Measurements from ENCODE around the gene PRKAG2.
"Not testable (repeated sequence)": the region's sequence is repeated elsewhere in the genome, so short reads cannot be mapped to it uniquely, and the experiment has no call there.

The PRKAG2 gene

DNA sequence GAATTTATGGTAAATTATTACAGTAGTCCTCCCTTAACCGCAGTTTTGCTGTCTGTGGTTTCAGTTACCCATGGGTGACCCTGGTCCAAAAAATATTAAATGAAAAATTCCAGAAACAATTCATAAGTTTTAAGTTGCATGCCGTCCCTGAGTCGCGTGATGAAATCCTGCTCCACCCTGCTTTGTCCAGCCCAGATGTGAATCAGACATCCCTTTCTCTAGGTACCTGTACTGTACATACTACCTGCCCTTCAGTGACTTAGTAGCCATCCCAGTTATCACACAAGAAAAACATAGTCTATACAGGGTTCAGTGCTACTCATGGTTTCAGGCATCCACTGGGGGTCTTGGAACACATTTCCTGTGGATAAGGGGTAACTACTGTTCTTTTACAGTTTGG lies 336.8 kb downstream of the PRKAG2 start:
- Histone ChIP-seq H4K8ac (ENCODE audit: low read depth, low read length) (no peak overlapping the region), H3K79me1 (ENCODE audit: low read length) (no peaks in the 10 kb centered on the region), H4K12ac (ENCODE audit: low read depth, low read length) (no peak overlapping the region), H2AK5ac (ENCODE audit: low read length) (no peak overlapping the region), H2BK120ac (ENCODE audit: insufficient read depth, low read length, poor library complexity) (no peak overlapping the region), H3K18ac (ENCODE audit: low read length) (no peak overlapping the region), H3K4ac (ENCODE audit: low read depth, low read length) (no peak overlapping the region), H3K4me3 (ENCODE audit: low read depth, low read length) (no peak overlapping the region), H2BK5ac (ENCODE audit: low read depth, low read length, poor library complexity) (no peak overlapping the region), H3K36me3 (ENCODE audit: control insufficient read depth in 1 of 2, insufficient read depth in 2 of 2, low read length in 2 of 2) (no peaks in the 10 kb centered on the region), H3K9me3 (ENCODE audit: insufficient read depth, low read depth, low read length) (no peaks in the 10 kb centered on the region), H2AFZ (ENCODE audit: insufficient read depth, low read length, poor library complexity) (no peak overlapping the region), H3K9ac (ENCODE audit: low read length) (no peak overlapping the region), H3K79me2 (ENCODE audit: control insufficient read depth, insufficient read depth, low read length, poor library complexity) (no peaks in the 10 kb centered on the region), H3K23ac (ENCODE audit: low read length) (no peak overlapping the region), H3K4me2 (ENCODE audit: low read length) (no peak overlapping the region), H2BK12ac (ENCODE audit: low read length) (no peak overlapping the region), H3K27ac (ENCODE audit: low read depth, low read length) (no peak overlapping the region), H3K27me3 (ENCODE audit: insufficient read depth, low read length) (no peaks in the 10 kb centered on the region), H3K14ac (ENCODE audit: low read length) (no peak overlapping the region), H4K91ac (ENCODE audit: low read depth, low read length) (no peak overlapping the region), H3K4me1 (ENCODE audit: control insufficient read depth in 1 of 2, insufficient read depth in 2 of 2, low read length in 2 of 2) (peaks cover 0 to 2% of the 10 kb centered on the region in 2 experiments)
- DNase-seq: no peak
- no CpG with 5 or more reads among the region's 4 CpGs for WGBS (ENCODE audit: extremely low coverage, insufficient coverage, insufficient read length)

DNA sequence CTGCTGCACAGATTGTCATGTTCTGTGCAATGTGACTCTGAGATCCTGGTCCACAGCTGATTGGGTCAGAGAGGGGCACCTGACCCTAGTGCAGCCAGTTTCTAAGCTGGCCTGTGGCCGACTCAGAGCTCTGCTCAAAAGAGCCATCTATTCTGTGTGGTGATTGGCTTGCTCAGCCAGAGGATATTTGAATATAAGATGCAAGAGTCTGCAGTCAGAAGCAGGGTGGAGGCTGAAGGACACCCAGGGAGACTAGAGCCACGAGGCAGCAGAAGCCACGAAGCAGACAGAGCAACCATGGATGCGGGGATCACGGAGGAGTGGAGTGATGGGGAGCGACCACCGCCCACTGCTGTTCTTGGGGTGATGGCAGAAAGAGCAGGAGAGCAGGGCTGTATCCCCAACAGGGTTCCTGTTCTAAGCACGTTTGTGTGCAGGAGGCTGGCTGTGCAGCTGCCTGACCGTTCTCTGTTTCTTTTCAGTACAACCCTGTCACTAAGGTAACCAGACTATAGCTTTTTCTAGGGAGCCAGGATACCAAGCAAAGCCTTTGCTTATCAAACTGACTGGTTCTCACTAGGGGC lies 337.7 kb downstream of the PRKAG2 start:
- Histone ChIP-seq H4K8ac (ENCODE audit: low read depth, low read length) (no peak overlapping the region), H3K4ac (ENCODE audit: low read depth, low read length) (no peak overlapping the region), H3K79me2 (ENCODE audit: control insufficient read depth, insufficient read depth, low read length, poor library complexity) (no peaks in the 10 kb centered on the region), H2AK5ac (ENCODE audit: low read length) (no peak overlapping the region), H3K79me1 (ENCODE audit: low read length) (no peaks in the 10 kb centered on the region), H4K12ac (ENCODE audit: low read depth, low read length) (no peak overlapping the region), H3K4me1 (ENCODE audit: control insufficient read depth in 1 of 2, insufficient read depth in 2 of 2, low read length in 2 of 2) (peaks cover 0 to 2% of the 10 kb centered on the region in 2 experiments), H2BK120ac (ENCODE audit: insufficient read depth, low read length, poor library complexity) (no peak overlapping the region), H3K9ac (ENCODE audit: low read length) (no peak overlapping the region), H3K18ac (ENCODE audit: low read length) (no peak overlapping the region), H3K9me3 (ENCODE audit: insufficient read depth, low read depth, low read length) (no peaks in the 10 kb centered on the region), H4K91ac (ENCODE audit: low read depth, low read length) (no peak overlapping the region), H2BK5ac (ENCODE audit: low read depth, low read length, poor library complexity) (no peak overlapping the region), H3K23ac (ENCODE audit: low read length) (no peak overlapping the region), H2AFZ (ENCODE audit: insufficient read depth, low read length, poor library complexity) (no peak overlapping the region), H3K14ac (ENCODE audit: low read length) (no peak overlapping the region), H3K4me2 (ENCODE audit: low read length) (no peak overlapping the region), H3K4me3 (ENCODE audit: low read depth, low read length) (no peak overlapping the region), H2BK12ac (ENCODE audit: low read length) (no peak overlapping the region), H3K27me3 (ENCODE audit: insufficient read depth, low read length) (no peaks in the 10 kb centered on the region), H3K27ac (ENCODE audit: low read depth, low read length) (no peak overlapping the region), H3K36me3 (ENCODE audit: control insufficient read depth in 1 of 2, insufficient read depth in 2 of 2, low read length in 2 of 2) (no peaks in the 10 kb centered on the region)
- no CpG with 5 or more reads among the region's 9 CpGs for WGBS (ENCODE audit: extremely low coverage, insufficient coverage, insufficient read length)
- DNase-seq: no peak

DNA sequence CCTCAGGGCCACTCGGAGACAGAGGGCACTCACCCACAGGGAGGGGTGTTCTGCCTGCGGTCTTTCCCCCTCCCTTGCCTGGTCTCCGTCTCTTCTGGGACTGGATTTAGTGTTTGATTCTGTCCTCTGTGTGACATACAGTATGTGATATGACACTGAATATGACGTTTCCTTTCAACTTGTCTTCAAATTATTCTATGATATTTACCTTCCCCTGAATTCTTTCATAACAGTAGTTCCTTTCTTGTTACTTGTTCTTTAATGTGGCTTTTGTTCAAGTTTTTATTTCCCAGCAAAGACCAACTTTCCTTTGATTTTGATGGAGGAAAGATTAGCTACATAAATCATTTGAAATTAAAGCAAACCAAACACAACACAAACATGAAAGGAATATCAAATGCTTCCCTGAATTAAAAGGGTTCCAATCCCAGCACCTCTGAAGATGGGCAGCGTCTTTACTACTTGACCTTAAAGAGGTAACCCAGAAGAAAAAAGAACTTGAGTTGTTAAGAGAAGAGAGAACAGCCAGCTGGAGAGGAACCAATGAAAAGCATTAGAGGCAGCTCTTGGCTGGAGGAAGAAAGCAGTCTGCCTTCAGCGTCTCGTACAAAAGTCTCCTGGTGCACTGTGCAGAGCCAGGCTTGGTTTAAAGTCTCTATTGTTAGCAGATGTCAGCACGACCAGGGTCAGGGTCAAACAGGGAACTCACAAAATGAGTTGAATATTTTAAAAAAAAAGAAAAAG lies 338.9 kb downstream of the PRKAG2 start:
- H3K27me3 ChIP-seq (ENCODE audit: insufficient read depth, low read length): no peaks in the 10 kb centered on the region
- no peak overlapping the region for H3K18ac ChIP-seq (ENCODE audit: low read length)
- H2AK5ac ChIP-seq (ENCODE audit: low read length): no peak overlapping the region
- H4K12ac ChIP-seq (ENCODE audit: low read depth, low read length): no peak overlapping the region
- no peak overlapping the region for H2BK12ac ChIP-seq (ENCODE audit: low read length)
- H3K9me3 ChIP-seq (ENCODE audit: insufficient read depth, low read depth, low read length): no peaks in the 10 kb centered on the region
- H3K27ac ChIP-seq (ENCODE audit: low read depth, low read length): no peak overlapping the region
- no peaks in the 10 kb centered on the region for H3K36me3 ChIP-seq (ENCODE audit: control insufficient read depth in 1 of 2, insufficient read depth in 2 of 2, low read length in 2 of 2)
- no peak overlapping the region for H2BK120ac ChIP-seq (ENCODE audit: insufficient read depth, low read length, poor library complexity)
- H3K4me1 ChIP-seq (ENCODE audit: control insufficient read depth in 1 of 2, insufficient read depth in 2 of 2, low read length in 2 of 2): peaks cover 0 to 2% of the 10 kb centered on the region in 2 experiments
- no peaks in the 10 kb centered on the region for H3K79me1 ChIP-seq (ENCODE audit: low read length)
- H3K4ac ChIP-seq (ENCODE audit: low read depth, low read length): no peak overlapping the region
- H2AFZ ChIP-seq (ENCODE audit: insufficient read depth, low read length, poor library complexity): no peak overlapping the region
- no CpG with 5 or more reads among the region's 8 CpGs for WGBS (ENCODE audit: extremely low coverage, insufficient coverage, insufficient read length)
- H3K9ac ChIP-seq (ENCODE audit: low read length): no peak overlapping the region
- H4K8ac ChIP-seq (ENCODE audit: low read depth, low read length): no peak overlapping the region
- no peak overlapping the region for H2BK5ac ChIP-seq (ENCODE audit: low read depth, low read length, poor library complexity)
- H3K79me2 ChIP-seq (ENCODE audit: control insufficient read depth, insufficient read depth, low read length, poor library complexity): no peaks in the 10 kb centered on the region
- H3K14ac ChIP-seq (ENCODE audit: low read length): no peak overlapping the region
- H3K23ac ChIP-seq (ENCODE audit: low read length): no peak overlapping the region
- no peak overlapping the region for H3K4me2 ChIP-seq (ENCODE audit: low read length)
- H3K4me3 ChIP-seq (ENCODE audit: low read depth, low read length): no peak overlapping the region
- no peak for DNase-seq
- H4K91ac ChIP-seq (ENCODE audit: low read depth, low read length): no peak overlapping the region

DNA sequence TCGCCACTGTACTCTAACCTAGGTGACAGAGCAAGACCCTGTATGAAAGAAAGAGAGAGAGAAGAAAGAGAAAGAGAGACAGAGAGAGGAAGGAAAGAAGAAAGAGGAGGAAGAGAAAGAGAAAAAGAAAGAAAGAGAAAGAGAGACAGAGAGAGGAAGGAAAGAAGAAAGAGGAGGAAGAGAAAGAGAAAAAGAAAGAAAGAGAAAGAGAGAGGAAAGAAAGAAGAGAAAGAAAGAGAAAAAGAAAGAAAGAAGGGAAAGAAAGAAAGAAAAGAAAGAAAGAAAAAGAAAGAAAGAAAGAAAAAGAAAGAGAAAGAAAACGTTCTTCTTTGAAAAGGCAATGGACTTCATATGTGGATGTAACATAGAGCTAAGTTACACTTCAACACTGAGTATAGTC lies 340.7 kb downstream of the PRKAG2 start:
- H3K79me1 ChIP-seq (ENCODE audit: low read length); H3K9ac ChIP-seq (ENCODE audit: low read length); H3K36me3 ChIP-seq (ENCODE audit: control insufficient read depth in 1 of 2, insufficient read depth in 2 of 2, low read length in 2 of 2); DNase-seq; H3K14ac ChIP-seq (ENCODE audit: low read length); H4K8ac ChIP-seq (ENCODE audit: low read depth, low read length); H3K4me1 ChIP-seq (ENCODE audit: control insufficient read depth in 1 of 2, insufficient read depth in 2 of 2, low read length in 2 of 2); H3K4ac ChIP-seq (ENCODE audit: low read depth, low read length); H2BK120ac ChIP-seq (ENCODE audit: insufficient read depth, low read length, poor library complexity); H2BK12ac ChIP-seq (ENCODE audit: low read length); H3K9me3 ChIP-seq (ENCODE audit: insufficient read depth, low read depth, low read length); H4K12ac ChIP-seq (ENCODE audit: low read depth, low read length); H3K4me3 ChIP-seq (ENCODE audit: low read depth, low read length); H3K27me3 ChIP-seq (ENCODE audit: insufficient read depth, low read length); H2BK5ac ChIP-seq (ENCODE audit: low read depth, low read length, poor library complexity); H4K91ac ChIP-seq (ENCODE audit: low read depth, low read length); H3K4me2 ChIP-seq (ENCODE audit: low read length); H2AFZ ChIP-seq (ENCODE audit: insufficient read depth, low read length, poor library complexity); H2AK5ac ChIP-seq (ENCODE audit: low read length); H3K23ac ChIP-seq (ENCODE audit: low read length); H3K79me2 ChIP-seq (ENCODE audit: control insufficient read depth, insufficient read depth, low read length, poor library complexity); H3K27ac ChIP-seq (ENCODE audit: low read depth, low read length); H3K18ac ChIP-seq (ENCODE audit: low read length): not testable (repeated sequence)
- no CpG with 5 or more reads among the region's 2 CpGs for WGBS (ENCODE audit: extremely low coverage, insufficient coverage, insufficient read length)

Data from trophoblast cell (in vitro differentiated cells and primary cell).